ENCODE data around the gene MTRFR. TPM values are rescaled to one million over a fixed set of nuclear protein-coding genes. Genes with fewer than 3 reads are reported as not detected.

The MTRFR gene
- total RNA-seq, 1 donor from 2014 or later: 16.6 TPM

DNA sequence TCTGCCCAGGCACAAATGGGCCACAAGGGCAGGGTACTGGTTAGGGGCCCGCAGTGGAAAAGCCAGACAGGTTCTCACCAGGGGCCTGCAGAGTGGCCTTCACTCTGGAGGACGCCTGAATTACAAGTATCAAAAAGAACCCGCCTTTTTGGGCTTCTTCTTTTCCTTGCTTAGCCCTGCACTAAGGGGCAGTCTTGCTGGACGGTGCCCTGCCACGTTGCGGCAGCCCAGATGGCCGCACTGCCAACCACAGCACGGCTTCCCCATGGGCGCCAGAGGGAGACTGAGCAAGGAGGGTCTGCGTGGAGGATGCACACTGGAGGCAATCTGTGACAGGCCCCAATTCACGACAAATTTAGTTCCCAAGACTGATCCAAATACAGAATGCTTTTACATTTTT is 56.7 kb downstream of the MTRFR start:
- no peaks in the 10 kb centered on the region for H3K4me1 Mint-ChIP-seq
- DNase-seq (ENCODE audit: low spot score in 2 of 2, unreplicated experiment in 2 of 2): no peak
- H3K27ac Mint-ChIP-seq: no peak overlapping the region
- H3K4me3 Mint-ChIP-seq: no peak overlapping the region
- H3K27me3 Mint-ChIP-seq (ENCODE audit: low read depth): no peaks in the 10 kb centered on the region
- peaks cover 15% of the 10 kb centered on the region for H3K36me3 Mint-ChIP-seq
- TF ChIP-seq, protein P1, sequence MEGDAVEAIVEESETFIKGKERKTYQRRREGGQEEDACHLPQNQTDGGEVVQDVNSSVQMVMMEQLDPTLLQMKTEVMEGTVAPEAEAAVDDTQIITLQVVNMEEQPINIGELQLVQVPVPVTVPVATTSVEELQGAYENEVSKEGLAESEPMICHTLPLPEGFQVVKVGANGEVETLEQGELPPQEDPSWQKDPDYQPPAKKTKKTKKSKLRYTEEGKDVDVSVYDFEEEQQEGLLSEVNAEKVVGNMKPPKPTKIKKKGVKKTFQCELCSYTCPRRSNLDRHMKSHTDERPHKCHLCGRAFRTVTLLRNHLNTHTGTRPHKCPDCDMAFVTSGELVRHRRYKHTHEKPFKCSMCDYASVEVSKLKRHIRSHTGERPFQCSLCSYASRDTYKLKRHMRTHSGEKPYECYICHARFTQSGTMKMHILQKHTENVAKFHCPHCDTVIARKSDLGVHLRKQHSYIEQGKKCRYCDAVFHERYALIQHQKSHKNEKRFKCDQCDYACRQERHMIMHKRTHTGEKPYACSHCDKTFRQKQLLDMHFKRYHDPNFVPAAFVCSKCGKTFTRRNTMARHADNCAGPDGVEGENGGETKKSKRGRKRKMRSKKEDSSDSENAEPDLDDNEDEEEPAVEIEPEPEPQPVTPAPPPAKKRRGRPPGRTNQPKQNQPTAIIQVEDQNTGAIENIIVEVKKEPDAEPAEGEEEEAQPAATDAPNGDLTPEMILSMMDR (IDR thresholded peaks at IDR 0.05; ENCODE audit: unreplicated experiment): no peak
- no peaks in the 10 kb centered on the region for H3K9me3 Mint-ChIP-seq

DNA sequence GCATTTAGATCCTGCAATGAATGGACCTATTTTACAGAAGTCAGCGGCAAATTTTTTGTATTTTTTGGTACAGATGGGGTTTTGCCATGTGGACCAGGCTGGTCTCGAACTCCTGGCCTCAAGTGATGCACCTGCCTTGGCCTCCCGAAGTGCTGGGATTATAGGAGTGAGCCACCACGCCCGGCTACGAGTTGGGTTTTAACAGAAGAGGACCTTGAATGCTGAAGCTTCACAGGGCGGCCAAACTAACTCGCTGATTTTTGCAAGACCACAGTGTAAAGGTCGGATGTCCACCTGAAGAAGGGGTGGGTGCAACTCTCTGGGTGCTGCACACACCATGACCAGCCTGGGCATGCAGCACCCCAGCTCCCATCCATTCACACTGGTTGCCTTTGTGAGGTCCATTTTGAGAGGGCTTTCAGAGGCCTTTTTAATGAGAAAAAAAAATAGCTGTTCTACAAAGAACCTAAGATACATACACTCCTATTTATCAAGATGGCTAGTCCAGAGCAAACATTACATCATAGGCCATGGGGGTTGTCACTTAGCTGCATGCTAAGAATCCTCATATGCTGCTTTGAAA is 60.0 kb downstream of the MTRFR start:
- no peaks in the 10 kb centered on the region for H3K27me3 Mint-ChIP-seq (ENCODE audit: low read depth)
- no peaks in the 10 kb centered on the region for H3K9me3 Mint-ChIP-seq
- no peaks in the 10 kb centered on the region for H3K4me1 Mint-ChIP-seq
- H3K4me3 Mint-ChIP-seq: no peak overlapping the region
- TF ChIP-seq, protein P1 (IDR thresholded peaks at IDR 0.05; ENCODE audit: unreplicated experiment): no peak
- H3K36me3 Mint-ChIP-seq: peaks cover 28% of the 10 kb centered on the region
- no peak overlapping the region for H3K27ac Mint-ChIP-seq
- DNase-seq (ENCODE audit: low spot score in 2 of 2, unreplicated experiment in 2 of 2): no peak

DNA sequence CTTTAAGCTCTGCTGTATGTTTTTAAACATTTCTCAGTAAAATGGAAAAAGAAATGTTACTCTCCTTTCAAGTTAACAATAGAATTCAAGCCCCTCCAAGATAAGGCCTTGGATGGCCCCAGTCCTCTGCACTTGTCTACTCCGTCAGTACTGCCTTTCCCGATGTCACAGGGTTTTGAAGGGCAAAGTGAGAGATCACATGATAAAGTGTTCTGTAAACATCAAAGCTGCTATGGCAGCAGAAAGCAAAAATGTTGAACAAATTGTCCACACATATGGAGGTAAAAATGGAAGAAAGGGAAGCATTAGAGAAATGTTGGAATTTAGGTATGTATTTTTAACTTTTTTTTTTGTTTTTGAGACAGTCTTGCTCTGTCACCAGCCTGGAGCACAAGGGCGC is 71.9 kb downstream of the MTRFR start:
- peaks cover 41% of the 10 kb centered on the region for H3K36me3 Mint-ChIP-seq
- no peak overlapping the region for H3K27ac Mint-ChIP-seq
- H3K9me3 Mint-ChIP-seq: no peaks in the 10 kb centered on the region
- no peaks in the 10 kb centered on the region for H3K27me3 Mint-ChIP-seq (ENCODE audit: low read depth)
- DNase-seq (ENCODE audit: low spot score in 2 of 2, unreplicated experiment in 2 of 2): no peak
- TF ChIP-seq, protein P1 (IDR thresholded peaks at IDR 0.05; ENCODE audit: unreplicated experiment): no peak
- H3K4me1 Mint-ChIP-seq: no peaks in the 10 kb centered on the region
- no peak overlapping the region for H3K4me3 Mint-ChIP-seq

DNA sequence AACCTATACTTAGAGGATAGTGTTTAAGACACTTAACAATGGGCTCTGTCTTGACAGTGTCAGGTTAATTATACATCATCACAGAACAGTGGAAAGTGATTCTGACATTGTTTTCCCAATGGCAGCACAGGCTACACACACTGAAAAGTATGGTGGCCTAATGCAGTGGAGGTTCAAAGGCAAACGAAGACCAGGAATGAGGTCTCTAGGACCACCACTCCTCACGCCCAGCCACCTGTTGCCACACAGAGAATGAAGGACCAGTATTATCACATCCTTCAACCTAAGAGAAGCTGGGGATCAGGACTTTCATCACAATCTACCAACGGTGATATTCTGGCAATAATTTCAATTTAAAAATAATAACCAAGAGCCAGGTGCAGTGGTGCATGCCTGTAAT is 73.0 kb downstream of the MTRFR start:
- Mint-ChIP-seq H3K4me1 (no peaks in the 10 kb centered on the region), H3K27ac (no peak overlapping the region), H3K36me3 (peaks cover 39% of the 10 kb centered on the region), H3K4me3 (no peak overlapping the region), H3K9me3 (no peaks in the 10 kb centered on the region), H3K27me3 (ENCODE audit: low read depth) (no peaks in the 10 kb centered on the region)
- TF ChIP-seq, protein P1 (IDR thresholded peaks at IDR 0.05; ENCODE audit: unreplicated experiment): no peak
- no peak for DNase-seq (ENCODE audit: low spot score in 2 of 2, unreplicated experiment in 2 of 2)

Other genes with a start within 250 kb of the MTRFR start
- 5.9 to 7.5 TPM (median 7.0 TPM) in 3 replicates for gene PITPNM2, start 82.3 kb upstream of the MTRFR start, total RNA-seq
- gene MPHOSPH9, start 295 bp upstream of the MTRFR start, total RNA-seq: 35.7 to 40.9 TPM (median 36.5 TPM) in 3 replicates
- gene CDK2AP1, start 38.4 kb downstream of the MTRFR start, total RNA-seq: 108 to 117 TPM (median 113 TPM) in 3 replicates
- 35.0 to 38.0 TPM (median 36.2 TPM) in 3 replicates for gene SBNO1, start 131.4 kb downstream of the MTRFR start, total RNA-seq
- gene KMT5A, start 150.7 kb downstream of the MTRFR start, total RNA-seq: 36.0 to 37.6 TPM (median 37.0 TPM) in 3 replicates
- 2.4 TPM in 3 replicates for gene RILPL2, start 203.2 kb downstream of the MTRFR start, total RNA-seq
- 25.0 to 27.7 TPM (median 25.8 TPM) in 3 replicates for gene SNRNP35, start 224.7 kb downstream of the MTRFR start, total RNA-seq